ENCODE measurements around the gene C1orf21. TPM values are rescaled to one million over a fixed set of nuclear protein-coding genes. Genes with fewer than 3 reads are reported as not detected.

Gene C1orf21
- total and polyA plus RNA-seq, 2 donors (not counting 1 experiment from before 2014, with no cell fraction given): 53.0 to 95.4 TPM

- no peaks in the 10 kb centered on the region for H3K27me3 ChIP-seq (ENCODE audit: control insufficient read depth, insufficient read depth, low read length)
- no peak overlapping the region for H3K27ac ChIP-seq (ENCODE audit: insufficient read depth, low read length)
- H3K36me3 ChIP-seq (ENCODE audit: control insufficient read depth, insufficient read depth, low read length): no peaks in the 10 kb centered on the region
- TF ChIP-seq CTCF (conservative IDR thresholded peaks at IDR 0.05 in 1 of 2, IDR thresholded peaks at IDR 0.05 in 1 of 2; ENCODE audit: low read depth in 1 of 2, low read length in 2 of 2) (no peak), EZH2 (IDR thresholded peaks at IDR 0.05; ENCODE audit: low read length, missing control alignments) (no peak)
- H3K79me2 ChIP-seq (ENCODE audit: control insufficient read depth, insufficient read depth, low read length): peaks cover 26% of the 10 kb centered on the region
- H4K20me1 ChIP-seq (ENCODE audit: control insufficient read depth, extremely low read depth, insufficient read depth, low read length): no peaks in the 10 kb centered on the region
- no peak overlapping the region for H3K4me3 ChIP-seq (replicated peaks in 1 of 4; ENCODE audit: control extremely low read depth in 1 of 4, insufficient read depth in 1 of 4, low read depth in 3 of 4, low read length in 4 of 4)
- H3K9me3 ChIP-seq (ENCODE audit: control insufficient read depth, insufficient read depth, low read depth, low read length): no peaks in the 10 kb centered on the region
- no peak for DNase-seq (ENCODE audit: low read depth in 2 of 2)
- no peak overlapping the region for H2AFZ ChIP-seq (ENCODE audit: low read length)
- H3K9ac ChIP-seq (ENCODE audit: insufficient read depth, low read length): no peak overlapping the region
- no peak overlapping the region for H3K4me2 ChIP-seq (ENCODE audit: extremely low read depth, insufficient read depth, low read length)
- H3K4me1 ChIP-seq (ENCODE audit: control insufficient read depth, extremely low read depth, insufficient read depth, low read length): peaks cover 17% of the 10 kb centered on the region
These were observed 107.2 kb downstream of the C1orf21 start for GRCh38 chr1:184493987-184494388.

- Histone ChIP-seq H3K9me3 (ENCODE audit: control insufficient read depth, insufficient read depth, low read depth, low read length) (no peaks in the 10 kb centered on the region), H3K79me2 (ENCODE audit: control insufficient read depth, insufficient read depth, low read length) (peaks cover 23% of the 10 kb centered on the region), H3K36me3 (ENCODE audit: control insufficient read depth, insufficient read depth, low read length) (no peaks in the 10 kb centered on the region), H3K27me3 (ENCODE audit: control insufficient read depth, insufficient read depth, low read length) (no peaks in the 10 kb centered on the region), H4K20me1 (ENCODE audit: control insufficient read depth, extremely low read depth, insufficient read depth, low read length) (no peaks in the 10 kb centered on the region), H3K4me2 (ENCODE audit: extremely low read depth, insufficient read depth, low read length) (no peak overlapping the region), H3K27ac (ENCODE audit: insufficient read depth, low read length) (no peak overlapping the region), H3K4me3 (replicated peaks in 1 of 4; ENCODE audit: control extremely low read depth in 1 of 4, insufficient read depth in 1 of 4, low read depth in 3 of 4, low read length in 4 of 4) (no peak overlapping the region), H3K9ac (ENCODE audit: insufficient read depth, low read length) (no peak overlapping the region), H3K4me1 (ENCODE audit: control insufficient read depth, extremely low read depth, insufficient read depth, low read length) (peaks cover 16% of the 10 kb centered on the region), H2AFZ (ENCODE audit: low read length) (no peak overlapping the region)
- no peak for DNase-seq (ENCODE audit: low read depth in 2 of 2)
- TF ChIP-seq CTCF (conservative IDR thresholded peaks at IDR 0.05 in 1 of 2, IDR thresholded peaks at IDR 0.05 in 1 of 2; ENCODE audit: low read depth in 1 of 2, low read length in 2 of 2) (no peak), EZH2 (IDR thresholded peaks at IDR 0.05; ENCODE audit: low read length, missing control alignments) (no peak)
These were observed 108.1 kb downstream of the C1orf21 start for GRCh38 chr1:184494929-184495328.

- peak in 1 of 2 donors; percentile 22 for DNase-seq (ENCODE audit: low read depth in 2 of 2)
- no peak overlapping the region for H3K9ac ChIP-seq (ENCODE audit: insufficient read depth, low read length)
- no peaks in the 10 kb centered on the region for H3K36me3 ChIP-seq (ENCODE audit: control insufficient read depth, insufficient read depth, low read length)
- no peak overlapping the region for H2AFZ ChIP-seq (ENCODE audit: low read length)
- TF ChIP-seq CTCF (conservative IDR thresholded peaks at IDR 0.05 in 1 of 2, IDR thresholded peaks at IDR 0.05 in 1 of 2; ENCODE audit: low read depth in 1 of 2, low read length in 2 of 2) (no peak), EZH2 (IDR thresholded peaks at IDR 0.05; ENCODE audit: low read length, missing control alignments) (no peak)
- no peaks in the 10 kb centered on the region for H4K20me1 ChIP-seq (ENCODE audit: control insufficient read depth, extremely low read depth, insufficient read depth, low read length)
- no peaks in the 10 kb centered on the region for H3K9me3 ChIP-seq (ENCODE audit: control insufficient read depth, insufficient read depth, low read depth, low read length)
- H3K4me2 ChIP-seq (ENCODE audit: extremely low read depth, insufficient read depth, low read length): no peak overlapping the region
- H3K79me2 ChIP-seq (ENCODE audit: control insufficient read depth, insufficient read depth, low read length): peaks cover 12% of the 10 kb centered on the region
- H3K4me3 ChIP-seq (replicated peaks in 1 of 4; ENCODE audit: control extremely low read depth in 1 of 4, insufficient read depth in 1 of 4, low read depth in 3 of 4, low read length in 4 of 4): no peak overlapping the region
- H3K4me1 ChIP-seq (ENCODE audit: control insufficient read depth, extremely low read depth, insufficient read depth, low read length): peaks cover 3% of the 10 kb centered on the region
- no peaks in the 10 kb centered on the region for H3K27me3 ChIP-seq (ENCODE audit: control insufficient read depth, insufficient read depth, low read length)
- no peak overlapping the region for H3K27ac ChIP-seq (ENCODE audit: insufficient read depth, low read length)
These were observed 111.3 kb downstream of the C1orf21 start for GRCh38 chr1:184497959-184498723.

All from fibroblast of lung (primary cell).